Upper lobe of right lung (tissue), 1 donor: Measurements from ENCODE around the gene THY1. TPM values are rescaled to one million over a fixed set of nuclear protein-coding genes. Genes with fewer than 3 reads are reported as not detected.

ENCODE experiments used
- ATAC-seq: fragments of 200-7000 bp; cut with Tn5 transposase; one replicate; pipeline ENCODE4 v1.9.1; 2020; ENCODE audit warnings: mild to moderate bottlenecking, moderate library complexity
- DNase-seq: peaks from one replicate; pipeline ENCODE4 v3.0.0-alpha.2; 2020
- H3K27ac ChIP-seq: fragments of 200-600 bp; one replicate; pipeline ENCODE4 v1.8.0; 2022
- H3K27me3 ChIP-seq: fragments of 200-600 bp; one replicate; pipeline ENCODE4 v1.8.0; 2022; ENCODE audit warnings: mild to moderate bottlenecking
- H3K36me3 ChIP-seq: fragments of 200-600 bp; one replicate; pipeline ENCODE4 v1.8.0; 2022
- H3K4me1 ChIP-seq: fragments of 200-600 bp; one replicate; pipeline ENCODE4 v1.8.0; 2022
- H3K4me3 ChIP-seq: fragments of 200-600 bp; one replicate; pipeline ENCODE4 v1.8.0; 2022; ENCODE audit warnings: mild to moderate bottlenecking
- H3K9me3 ChIP-seq: fragments of 200-600 bp; one replicate; pipeline ENCODE4 v1.8.0; 2022
- CTCF ChIP-seq: fragments of 200-600 bp; IDR thresholded peaks from one replicate; pipeline ENCODE4 v1.8.0; 2022; ENCODE audit warnings: antibody characterized with exemption
- intact Hi-C: fragments of 100-400 bp; cut with DNase I; formaldehyde crosslinking; loops from one replicate; pipeline ENCODE4 v1.11.0; 2022
- total RNA-seq: library from RNA; stranded (reverse); fragmentation: NEBNext Ultra II Directional; extraction: Animal tissue kit (Norgen Biotek cat#: 25700); gene quantifications from one replicate; pipeline ENCODE4 v1.2.1, GENCODE V29; 2021
- donor health status: DM: no; HTN: yes; CAD: no; lungs with severe emphysema.

THY1 gene
- total RNA-seq, 1 donor from 2014 or later, result 7.8 TPM

GRCh38 chr11:119426142-119426541 is 3.2 kb upstream of the THY1 start:
- Histone ChIP-seq H3K9me3 (no peaks in the 10 kb centered on the region), H3K4me3 (no peak overlapping the region), H3K27me3 (peaks cover 36% of the 10 kb centered on the region), H3K36me3 (no peaks in the 10 kb centered on the region), H3K27ac (no peak overlapping the region), H3K4me1 (peaks cover 13% of the 10 kb centered on the region)
- no peak for TF ChIP-seq CTCF
- ATAC-seq, result no peak
- no peak for DNase-seq
- intact Hi-C loops, result no loop called here

GRCh38 chr11:119424775-119425174 is 1.8 kb upstream of the THY1 start:
- Histone ChIP-seq H3K4me3 (no peak overlapping the region), H3K4me1 (peaks cover 13% of the 10 kb centered on the region), H3K27me3 (peaks cover 49% of the 10 kb centered on the region), H3K9me3 (no peaks in the 10 kb centered on the region), H3K27ac (no peak overlapping the region), H3K36me3 (no peaks in the 10 kb centered on the region)
- intact Hi-C loops, result no loop called here
- no peak for TF ChIP-seq CTCF
- DNase-seq, result no peak
- ATAC-seq, result no peak

GRCh38 chr11:119424276-119424675 is 1.3 kb upstream of the THY1 start:
- ATAC-seq (no peak), DNase-seq (no peak)
- intact Hi-C loops, result no loop called here
- Histone ChIP-seq H3K27ac (no peak overlapping the region), H3K4me3 (no peak overlapping the region), H3K4me1 (peaks cover 13% of the 10 kb centered on the region), H3K9me3 (no peaks in the 10 kb centered on the region), H3K27me3 (peaks cover 49% of the 10 kb centered on the region), H3K36me3 (no peaks in the 10 kb centered on the region)
- no peak for TF ChIP-seq CTCF

GRCh38 chr11:119423509-119424254 is 710 bp upstream of the THY1 start:
- Histone ChIP-seq H3K4me3 (no peak overlapping the region), H3K4me1 (peaks cover 13% of the 10 kb centered on the region), H3K9me3 (no peaks in the 10 kb centered on the region), H3K36me3 (no peaks in the 10 kb centered on the region), H3K27me3 (peaks cover 49% of the 10 kb centered on the region), H3K27ac (no peak overlapping the region)
- intact Hi-C loops, result no loop called here
- DNase-seq, result no peak
- no peak for ATAC-seq
- no peak for TF ChIP-seq CTCF

- Histone ChIP-seq H3K36me3 (no peaks in the 10 kb centered on the region), H3K9me3 (no peaks in the 10 kb centered on the region), H3K27me3 (peaks cover 49% of the 10 kb centered on the region), H3K27ac (no peak overlapping the region), H3K4me3 (peak overlapping the region; percentile 39), H3K4me1 (peaks cover 13% of the 10 kb centered on the region)
- DNase-seq (no peak), ATAC-seq (no peak)
- intact Hi-C loops, result no loop called here
- TF ChIP-seq CTCF, result no peak
Observed at GRCh38 chr11:119421941-119422808, 797 bp downstream of the THY1 start.
